Adrenal gland (tissue), 12 donors: ENCODE measurements around the gene MILR1. TPM values are rescaled to one million over a fixed set of nuclear protein-coding genes. Genes with fewer than 3 reads are reported as not detected.
A peak's percentile ranks its signal among the peaks of the same experiment; 100 is the strongest.

Source experiments
- DNase-seq, 7 donors: peaks; one replicate each; pipeline ENCODE4 v3.0.0-alpha.2; 2019 to 2020
- H3K27ac ChIP-seq, 5 donors: fragments of 200-600 bp; sonication (generic) in 4 of 5; 1 replicate in 3 of 5; 2 replicates in 2 of 5; pipeline versions ENCODE4 v1.5.1 to v1.8.0; 2016 to 2020; ENCODE audit warnings: mild to moderate bottlenecking in 1 of 5
- H3K27me3 ChIP-seq: fragments of 200-600 bp; 2 replicates; pipeline ENCODE4 v1.8.0; 2021
- H3K36me3 ChIP-seq, 2 donors: fragments of 200-600 bp; replicated peaks in 1 of 2; 1 replicate in 1 of 2; 2 replicates in 1 of 2; pipeline versions ENCODE4 v1.5.1 to v1.8.0; 2018 to 2022
- H3K4me1 ChIP-seq, 2 donors: fragments of 200-600 bp; replicated peaks in 1 of 2; 1 replicate in 1 of 2; 2 replicates in 1 of 2; pipeline versions ENCODE4 v1.5.1 to v1.8.0; 2018 to 2021
- H3K4me3 ChIP-seq, 4 donors: fragments of 200-600 bp; sonication (generic) in 3 of 4; one replicate each; pipeline ENCODE4 v1.5.1; 2016 to 2018
- H3K9me3 ChIP-seq, 3 donors: fragments of 200-600 bp; sonication (generic) in 1 of 3; replicated peaks in 1 of 3; 1 replicate in 2 of 3; 2 replicates in 1 of 3; pipeline versions ENCODE4 v1.5.1 to v1.8.0; 2016 to 2021
- CTCF ChIP-seq, 6 experiments: fragments of 450-650 bp in 4 of 6; fragments of 200-600 bp in 2 of 6; sonication (generic) in 1 of 6; IDR thresholded peaks; 1 replicate in 5 of 6; 2 replicates in 1 of 6; pipeline versions ENCODE4 v1.5.1 to v1.8.0; 2016 to 2021; ENCODE audit warnings: antibody characterized with exemption in 6 of 6, mild to moderate bottlenecking in 2 of 6, moderate library complexity in 1 of 6
- POLR2A ChIP-seq, 2 donors: fragments of 450-650 bp; IDR thresholded peaks; one replicate each; pipeline ENCODE4 v1.6.1; 2017; ENCODE audit warnings: antibody characterized with exemption in 2 of 2, mild to moderate bottlenecking in 2 of 2, moderate library complexity in 1 of 2
- WGBS, 4 donors: extraction: QIAGEN DNeasy Blood & Tissue Kit in 2 of 4; methylation state at CpG; one replicate each; pipeline versions ENCODE4 v1.1.5 to v1.1.7; 2013 to 2017; 5-methylcytosine and 5-hydroxymethylcytosine counted together
- intact Hi-C, 2 donors: fragments of 100-400 bp; cut with DNase I; formaldehyde crosslinking; loops; one replicate each; pipeline versions ENCODE4 v1.14.1 to v1.15.0; 2022 to 2023
- polyA plus RNA-seq, 3 donors: library from polyadenylated mRNA; stranded (reverse); fragments of 200-250 nt in 2 of 3; fragments of 350-450 nt in 1 of 3; fragmentation: Illumina TruSeq in 1 of 3; extraction: RNeasy Lipid Tissue Mini Kit (QIAGEN cat#74804) in 1 of 3; gene quantifications; one replicate each; pipeline ENCODE4 v1.2.3, GENCODE V29; 2013 to 2014
- total RNA-seq, 9 donors: library from RNA; depleted of rRNA in 4 of 9; stranded (reverse); fragments of >200 nt in 4 of 9; fragments of 120-200 nt in 1 of 9; fragmentation: NEBNext Ultra II Directional in 1 of 9; extraction: Animal tissue kit (Norgen Biotek cat#: 25700) in 1 of 9; gene quantifications; one replicate each; pipeline versions ENCODE4 v1.1.0 to v1.2.4, GENCODE V29; 2013 to 2023
- donor health status: healthy with polysubstance abuse.
- donor health status: Bipolar disorder and iron deficiency.
- donor health status: DM: yes; HTN: yes; CAD: no.
- donor health status: DM: no; HTN: no; CAD: no.
- donor health status: DM: no; HTN: no; CAD: no.
- donor health status: DM: yes; HTN: yes; CAD: no.

MILR1 gene
- total and polyA plus RNA-seq, 12 donors = 2.9 to 28.0 (median 17.1) TPM

- intact Hi-C loops = no loop called here
- TF ChIP-seq POLR2A (IDR thresholded peaks at IDR 0.05) (no peak), CTCF (IDR thresholded peaks at IDR 0.05) (no peak)
- peak in 6 of 7 donors; percentile 44 to 69 (median 58) for DNase-seq
- H3K9me3 ChIP-seq = no peaks in the 10 kb centered on the region
- peaks cover 24 to 62% of the 10 kb centered on the region in 2 donors for H3K4me1 ChIP-seq
- H3K36me3 ChIP-seq = no peaks in the 10 kb centered on the region
- no peaks in the 10 kb centered on the region for H3K27me3 ChIP-seq
- no peak overlapping the region for H3K4me3 ChIP-seq
- WGBS, 4 donors = 51 to 75% (median 62%) methylated on average over 13 to 14 of the region's 14 CpGs
- H3K27ac ChIP-seq = peak overlapping the region in 2 of 5 donors; percentile 12 to 43
Measured at GRCh38 chr17:64406321-64407200, 42.4 kb upstream of the MILR1 start.

- no peak for TF ChIP-seq POLR2A (IDR thresholded peaks at IDR 0.05)
- no peak for TF ChIP-seq CTCF (IDR thresholded peaks at IDR 0.05)
- peaks cover 24 to 42% of the 10 kb centered on the region in 2 donors for H3K4me1 ChIP-seq
- intact Hi-C loops = no loop called here
- no peaks in the 10 kb centered on the region for H3K36me3 ChIP-seq
- WGBS, 4 donors = 87 to 98% (median 97%) methylated on average over 4 of the region's 4 CpGs
- no peaks in the 10 kb centered on the region for H3K27me3 ChIP-seq
- peak overlapping the region in 1 of 5 donors; percentile 67 for H3K27ac ChIP-seq
- H3K4me3 ChIP-seq = no peak overlapping the region
- DNase-seq = no peak
- no peaks in the 10 kb centered on the region for H3K9me3 ChIP-seq
Measured at GRCh38 chr17:64410750-64411490, 38.0 kb upstream of the MILR1 start.

- TF ChIP-seq POLR2A (IDR thresholded peaks at IDR 0.05) (no peak), CTCF (IDR thresholded peaks at IDR 0.05) (no peak)
- Histone ChIP-seq H3K36me3 (no peaks in the 10 kb centered on the region), H3K27ac (peak overlapping the region in 2 of 5 donors; percentile 17 to 67), H3K9me3 (no peaks in the 10 kb centered on the region), H3K4me3 (no peak overlapping the region), H3K27me3 (no peaks in the 10 kb centered on the region), H3K4me1 (peaks cover 20 to 32% of the 10 kb centered on the region in 2 donors)
- peak in 6 of 7 donors; percentile 46 to 78 (median 50) for DNase-seq
- 59 to 74% (median 63%) methylated on average over 21 to 24 of the region's 24 CpGs for WGBS, 4 donors
- intact Hi-C loops = no loop called here
Measured at GRCh38 chr17:64411999-64412771, 36.7 kb upstream of the MILR1 start.
